Mesenchymal stem cell (in vitro differentiated cells and primary cell): ENCODE data around the gene ALDH1L1.
A peak's percentile ranks its signal among the peaks of the same experiment; 100 is the strongest.

Source experiments
- DNase-seq: peaks from one replicate; pipeline ENCODE4 v3.0.0-alpha.2; 2013
- H2AFZ ChIP-seq: one replicate; pipeline ENCODE4 v1.6.1; 2013; ENCODE audit warnings: low read depth, mild to moderate bottlenecking, control low read depth, inconsistent platforms, low read length, moderate library complexity
- H2AK5ac ChIP-seq: 2 replicates; pipeline ENCODE4 v1.6.1; 2013; ENCODE audit warnings: low read length, moderate library complexity, mild to moderate bottlenecking, inconsistent platforms; ENCODE audit not compliant: severe bottlenecking
- H2BK120ac ChIP-seq: one replicate; pipeline ENCODE4 v1.6.1; 2013; ENCODE audit warnings: low read depth, mild to moderate bottlenecking, inconsistent platforms, low read length, moderate library complexity
- H2BK12ac ChIP-seq, 2 experiments: one replicate each; pipeline ENCODE4 v1.6.1; 2013; ENCODE audit warnings: inconsistent platforms in 2 of 2, low read length in 2 of 2, mild to moderate bottlenecking in 2 of 2, moderate library complexity in 2 of 2, control low read depth in 1 of 2
- H2BK15ac ChIP-seq: one replicate; pipeline ENCODE4 v1.6.1; 2013; ENCODE audit warnings: mild to moderate bottlenecking, low read depth, inconsistent platforms; ENCODE audit not compliant: poor library complexity, severe bottlenecking
- H2BK5ac ChIP-seq: 2 replicates; pipeline ENCODE4 v1.6.1; 2013; ENCODE audit warnings: low read depth, mild to moderate bottlenecking, low read length, control low read depth, inconsistent platforms; ENCODE audit not compliant: poor library complexity, severe bottlenecking
- H3K14ac ChIP-seq, 2 experiments: one replicate each; pipeline ENCODE4 v1.6.1; 2013; ENCODE audit warnings: inconsistent platforms in 2 of 2, low read length in 2 of 2, control low read depth in 1 of 2, mild to moderate bottlenecking in 1 of 2, moderate library complexity in 1 of 2
- H3K18ac ChIP-seq, 2 experiments: one replicate each; pipeline ENCODE4 v1.6.1; 2013; ENCODE audit warnings: inconsistent platforms in 2 of 2, low read length in 2 of 2, control low read depth in 1 of 2, low read depth in 1 of 2, mild to moderate bottlenecking in 1 of 2
- H3K23ac ChIP-seq, 2 experiments: one replicate each; pipeline ENCODE4 v1.6.1; 2013; ENCODE audit warnings: inconsistent platforms in 2 of 2, low read length in 2 of 2, mild to moderate bottlenecking in 2 of 2, moderate library complexity in 2 of 2, control low read depth in 1 of 2
- H3K27ac ChIP-seq: 2 replicates; pipeline ENCODE4 v1.5.1; 2013; ENCODE audit warnings: mild to moderate bottlenecking, moderate library complexity, low read length, control low read depth, inconsistent platforms; ENCODE audit not compliant: poor library complexity, severe bottlenecking
- H3K27me3 ChIP-seq, 2 experiments: 2 replicates each; pipeline versions ENCODE4 v1.6.1 to v1.7.0; 2013; ENCODE audit warnings: low read length in 2 of 2, mild to moderate bottlenecking in 2 of 2, moderate library complexity in 2 of 2, control low read depth in 1 of 2, inconsistent platforms in 1 of 2; ENCODE audit not compliant: control insufficient read depth in 1 of 2, insufficient read depth in 1 of 2
- H3K36me3 ChIP-seq, 2 experiments: 2 replicates each; pipeline versions ENCODE4 v1.6.1 to v1.7.0; 2013; ENCODE audit warnings: low read length in 2 of 2, control low read depth in 1 of 2, inconsistent platforms in 1 of 2, low read depth in 1 of 2, mild to moderate bottlenecking in 1 of 2; ENCODE audit not compliant: insufficient read depth in 2 of 2, control insufficient read depth in 1 of 2
- H3K4ac ChIP-seq, 2 experiments: one replicate each; pipeline ENCODE4 v1.6.1; 2013; ENCODE audit warnings: inconsistent platforms in 2 of 2, low read length in 2 of 2, mild to moderate bottlenecking in 2 of 2, moderate library complexity in 2 of 2, control low read depth in 1 of 2, low read depth in 1 of 2
- H3K4me1 ChIP-seq: 2 replicates; pipeline ENCODE4 v1.6.1; 2013; ENCODE audit warnings: low read depth, low read length, control low read depth; ENCODE audit not compliant: control insufficient read depth, insufficient read depth
- H3K4me2 ChIP-seq: 2 replicates; pipeline ENCODE4 v1.6.1; 2013; ENCODE audit warnings: low read length, mild to moderate bottlenecking, inconsistent platforms; ENCODE audit not compliant: poor library complexity, severe bottlenecking
- H3K4me3 ChIP-seq, 2 experiments: 2 replicates each; pipeline versions ENCODE4 v1.5.1 to v1.7.0; 2013; ENCODE audit warnings: low read length in 2 of 2, mild to moderate bottlenecking in 2 of 2, control low read depth in 1 of 2, low read depth in 1 of 2; ENCODE audit not compliant: insufficient read depth in 1 of 2
- H3K79me1 ChIP-seq: replicated peaks from 2 replicates; pipeline ENCODE4 v1.6.1; 2013; ENCODE audit warnings: mild to moderate bottlenecking, control low read depth, low read length, inconsistent platforms; ENCODE audit not compliant: poor library complexity, severe bottlenecking
- H3K9ac ChIP-seq: 2 replicates; pipeline ENCODE4 v1.7.0; 2013; ENCODE audit warnings: mild to moderate bottlenecking, low read length, moderate library complexity
- H3K9me3 ChIP-seq: 2 replicates; pipeline ENCODE4 v1.7.0; 2013; ENCODE audit warnings: mild to moderate bottlenecking, low read length; ENCODE audit not compliant: control insufficient read depth
- H4K8ac ChIP-seq: one replicate; pipeline ENCODE4 v1.6.1; 2013; ENCODE audit warnings: inconsistent platforms, mild to moderate bottlenecking, low read length, moderate library complexity
- H4K91ac ChIP-seq: one replicate; pipeline ENCODE4 v1.6.1; 2013; ENCODE audit warnings: mild to moderate bottlenecking, low read length, inconsistent platforms
- WGBS: methylation state at CpG from one replicate; pipeline ENCODE4 v1.1.7; 2013; ENCODE audit warnings: mixed read lengths; 5-methylcytosine and 5-hydroxymethylcytosine counted together

Gene ALDH1L1

GRCh38 chr3:126186271-126186670 lies 5.9 kb upstream of the ALDH1L1 start:
- Histone ChIP-seq H3K23ac (no peak overlapping the region), H4K8ac (no peak overlapping the region), H3K79me1 (no peaks in the 10 kb centered on the region), H3K27ac (no peak overlapping the region), H3K4me1 (peaks cover 4% of the 10 kb centered on the region), H3K36me3 (no peaks in the 10 kb centered on the region), H2AFZ (no peak overlapping the region), H2BK5ac (no peak overlapping the region), H2BK15ac (peak overlapping the region; percentile 12), H3K4me3 (peak overlapping the region in 1 of 2 experiments; percentile 18), H3K27me3 (peaks cover 44 to 68% of the 10 kb centered on the region in 2 experiments), H2BK12ac (no peak overlapping the region), H3K9ac (no peak overlapping the region), H2BK120ac (no peak overlapping the region), H2AK5ac (no peak overlapping the region), H3K4me2 (no peak overlapping the region), H4K91ac (peak overlapping the region; percentile 1), H3K14ac (peak overlapping the region in 1 of 2 experiments; percentile 65), H3K4ac (no peak overlapping the region), H3K9me3 (no peaks in the 10 kb centered on the region), H3K18ac (no peak overlapping the region)
- no peak for DNase-seq
- 94% methylated on average over 4 of the region's 4 CpGs for WGBS

DNA sequence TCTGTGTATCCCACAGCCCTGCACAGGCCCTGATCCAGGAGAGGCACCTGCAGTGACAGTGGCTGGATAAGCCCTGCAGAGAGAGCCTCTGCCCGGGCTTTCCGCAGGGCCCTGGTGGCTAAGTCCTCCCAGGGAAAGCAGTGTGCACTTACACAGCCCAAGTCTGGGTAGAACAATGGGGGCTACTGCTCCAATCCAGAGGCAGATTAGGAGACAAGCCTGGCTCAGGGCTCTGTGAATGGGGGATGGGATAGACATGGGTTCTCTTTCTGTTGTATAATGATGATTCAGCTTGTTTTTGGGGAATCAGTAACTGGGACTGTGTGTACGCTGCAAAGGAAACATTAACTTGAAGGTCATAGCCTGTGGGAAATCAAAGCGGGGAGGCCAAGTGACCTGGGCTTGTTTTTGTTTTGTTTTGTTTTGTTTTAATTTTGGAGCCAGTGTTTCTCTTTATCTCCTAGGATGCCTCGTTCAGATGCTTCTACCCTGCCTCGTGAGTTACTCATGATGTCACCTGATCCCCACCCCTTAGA lies 4.1 kb upstream of the ALDH1L1 start:
- 85% methylated on average over 6 of the region's 6 CpGs for WGBS
- Histone ChIP-seq H4K8ac (no peak overlapping the region), H2BK15ac (no peak overlapping the region), H2AFZ (no peak overlapping the region), H2BK5ac (no peak overlapping the region), H4K91ac (no peak overlapping the region), H3K27ac (no peak overlapping the region), H3K9me3 (no peaks in the 10 kb centered on the region), H2BK12ac (no peak overlapping the region), H3K4me2 (no peak overlapping the region), H3K9ac (no peak overlapping the region), H3K4me3 (no peak overlapping the region), H3K36me3 (no peaks in the 10 kb centered on the region), H3K27me3 (peaks cover 59 to 80% of the 10 kb centered on the region in 2 experiments), H3K14ac (no peak overlapping the region), H3K23ac (no peak overlapping the region), H3K18ac (no peak overlapping the region), H2BK120ac (no peak overlapping the region), H3K4me1 (peaks cover 13% of the 10 kb centered on the region), H3K4ac (no peak overlapping the region), H2AK5ac (no peak overlapping the region), H3K79me1 (no peaks in the 10 kb centered on the region)
- DNase-seq, result no peak

DNA sequence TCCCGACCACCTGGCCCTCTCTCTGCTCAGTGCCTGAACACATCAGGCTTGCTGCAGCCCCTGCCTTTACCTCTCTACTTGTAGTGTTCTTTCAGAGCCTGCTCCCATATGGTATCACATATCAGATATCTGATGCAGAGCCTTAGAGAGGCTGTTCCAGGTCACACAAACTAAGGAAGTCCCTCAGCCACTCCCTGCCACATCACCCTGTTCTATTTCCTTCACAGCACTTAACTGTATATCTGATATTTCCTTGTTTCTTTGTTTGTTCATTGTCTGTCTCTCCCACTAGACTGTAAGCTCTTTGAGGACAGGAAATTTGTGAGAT lies 976 bp upstream of the ALDH1L1 start:
- H2BK120ac ChIP-seq, result no peak overlapping the region
- H3K9me3 ChIP-seq, result no peaks in the 10 kb centered on the region
- H3K79me1 ChIP-seq, result no peaks in the 10 kb centered on the region
- no peak overlapping the region for H3K18ac ChIP-seq
- no peak overlapping the region for H3K9ac ChIP-seq
- no peak overlapping the region for H2AK5ac ChIP-seq
- no peak overlapping the region for H4K8ac ChIP-seq
- H3K27me3 ChIP-seq, result peaks cover 53 to 63% of the 10 kb centered on the region in 2 experiments
- no peak overlapping the region for H3K4me3 ChIP-seq
- no peaks in the 10 kb centered on the region for H3K36me3 ChIP-seq
- H3K4ac ChIP-seq, result no peak overlapping the region
- H3K4me2 ChIP-seq, result no peak overlapping the region
- no peak overlapping the region for H3K23ac ChIP-seq
- WGBS, result 53% methylated on average over 1 of the region's 1 CpG
- H3K14ac ChIP-seq, result no peak overlapping the region
- H2BK12ac ChIP-seq, result no peak overlapping the region
- H2BK5ac ChIP-seq, result no peak overlapping the region
- DNase-seq, result no peak
- H3K27ac ChIP-seq, result no peak overlapping the region
- H4K91ac ChIP-seq, result no peak overlapping the region
- no peak overlapping the region for H2AFZ ChIP-seq
- peaks cover 13% of the 10 kb centered on the region for H3K4me1 ChIP-seq
- H2BK15ac ChIP-seq, result no peak overlapping the region

- H3K79me1 ChIP-seq, result no peaks in the 10 kb centered on the region
- H3K27ac ChIP-seq, result no peak overlapping the region
- no peaks in the 10 kb centered on the region for H3K9me3 ChIP-seq
- no peak overlapping the region for H2AFZ ChIP-seq
- H2BK5ac ChIP-seq, result no peak overlapping the region
- H3K4me2 ChIP-seq, result peak overlapping the region; percentile 90
- under 1% methylated on average over 47 of the region's 47 CpGs for WGBS
- no peak overlapping the region for H2AK5ac ChIP-seq
- peak overlapping the region; percentile 46 to 68 for H3K4me3 ChIP-seq
- no peak overlapping the region for H2BK120ac ChIP-seq
- no peak overlapping the region for H2BK12ac ChIP-seq
- no peak overlapping the region for H4K8ac ChIP-seq
- peaks cover 52 to 58% of the 10 kb centered on the region in 2 experiments for H3K27me3 ChIP-seq
- H3K23ac ChIP-seq, result no peak overlapping the region
- DNase-seq, result no peak
- no peak overlapping the region for H3K18ac ChIP-seq
- no peak overlapping the region for H3K14ac ChIP-seq
- no peaks in the 10 kb centered on the region for H3K36me3 ChIP-seq
- no peak overlapping the region for H3K9ac ChIP-seq
- no peak overlapping the region for H4K91ac ChIP-seq
- peaks cover 13% of the 10 kb centered on the region for H3K4me1 ChIP-seq
- H2BK15ac ChIP-seq, result no peak overlapping the region
- no peak overlapping the region for H3K4ac ChIP-seq
Measured at GRCh38 chr3:126179825-126180476, 435 bp downstream of the ALDH1L1 start.
